ENCODE measurements around the gene TIRAP.

TIRAP gene

GRCh38 chr11:126268708-126269579, 13.9 kb upstream of the TIRAP start, which contains the start of the genes FOXRED1 and SRPRA:
Gene FOXRED1 (plus strand): TSS chr11:126269154. CDS start chr11:126269207, 53 bp downstream.
Gene SRPRA (minus strand): TSS chr11:126268895. CDS start chr11:126268804, 91 bp downstream.
- DNase-seq = peak; percentile 99
- TF ChIP-seq GATA1 (IDR thresholded peaks at IDR 0.05; ENCODE audit: low read depth, low read length) (no peak), POLR2A (IDR thresholded peaks at IDR 0.05; ENCODE audit: low read length) (peak; percentile 88)

GRCh38 chr11:126277322-126277721, 5.6 kb upstream of the TIRAP start:
- DNase-seq = no peak
- TF ChIP-seq POLR2A (IDR thresholded peaks at IDR 0.05; ENCODE audit: low read length) (no peak), GATA1 (IDR thresholded peaks at IDR 0.05; ENCODE audit: low read depth, low read length) (no peak)

GRCh38 chr11:126277780-126278179, 5.1 kb upstream of the TIRAP start:
- DNase-seq = no peak
- TF ChIP-seq POLR2A (IDR thresholded peaks at IDR 0.05; ENCODE audit: low read length) (no peak), GATA1 (IDR thresholded peaks at IDR 0.05; ENCODE audit: low read depth, low read length) (no peak)

- no peak for DNase-seq
- TF ChIP-seq POLR2A (IDR thresholded peaks at IDR 0.05; ENCODE audit: low read length) (no peak), GATA1 (IDR thresholded peaks at IDR 0.05; ENCODE audit: low read depth, low read length) (no peak)
Observed at GRCh38 chr11:126279191-126279590, 3.7 kb upstream of the TIRAP start.

GRCh38 chr11:126280595-126280994, 2.3 kb upstream of the TIRAP start:
- TF ChIP-seq GATA1 (IDR thresholded peaks at IDR 0.05; ENCODE audit: low read depth, low read length) = no peak
- no peak for TF ChIP-seq POLR2A (IDR thresholded peaks at IDR 0.05; ENCODE audit: low read length)
- no peak for DNase-seq

- DNase-seq = no peak
- no peak for TF ChIP-seq POLR2A (IDR thresholded peaks at IDR 0.05; ENCODE audit: low read length)
Observed at GRCh38 chr11:126281245-126281644, 1.6 kb upstream of the TIRAP start.

GRCh38 chr11:126281666-126282175, 1.2 kb upstream of the TIRAP start:
- TF ChIP-seq POLR2A (IDR thresholded peaks at IDR 0.05; ENCODE audit: low read length) = no peak
- TF ChIP-seq GATA1 (IDR thresholded peaks at IDR 0.05; ENCODE audit: low read depth, low read length) = no peak
- DNase-seq = no peak

- peak; percentile 33 to 38 for DNase-seq
- no peak for TF ChIP-seq POLR2A (IDR thresholded peaks at IDR 0.05; ENCODE audit: low read length)
- no peak for TF ChIP-seq GATA1 (IDR thresholded peaks at IDR 0.05; ENCODE audit: low read depth, low read length)
Observed at GRCh38 chr11:126282361-126282735, 545 bp upstream of the TIRAP start.

- DNase-seq = peak; percentile 65 to 80
- TF ChIP-seq POLR2A (IDR thresholded peaks at IDR 0.05; ENCODE audit: low read length) (no peak), GATA1 (IDR thresholded peaks at IDR 0.05; ENCODE audit: low read depth, low read length) (no peak)
Observed at GRCh38 chr11:126284829-126285228, 1.9 kb downstream of the TIRAP start.

GRCh38 chr11:126288237-126288636, 5.3 kb downstream of the TIRAP start:
- DNase-seq = no peak
- TF ChIP-seq POLR2A (IDR thresholded peaks at IDR 0.05; ENCODE audit: low read length) (no peak), GATA1 (IDR thresholded peaks at IDR 0.05; ENCODE audit: low read depth, low read length) (no peak)

- TF ChIP-seq POLR2A (IDR thresholded peaks at IDR 0.05; ENCODE audit: low read length) (no peak), GATA1 (IDR thresholded peaks at IDR 0.05; ENCODE audit: low read depth, low read length) (no peak)
- DNase-seq = no peak
Observed at GRCh38 chr11:126290887-126291286, 8.0 kb downstream of the TIRAP start.

GRCh38 chr11:126293726-126294125, 10.8 kb downstream of the TIRAP start:
- TF ChIP-seq POLR2A (IDR thresholded peaks at IDR 0.05; ENCODE audit: low read length) = no peak
- no peak for TF ChIP-seq GATA1 (IDR thresholded peaks at IDR 0.05; ENCODE audit: low read depth, low read length)
- no peak for DNase-seq

- no peak for TF ChIP-seq POLR2A (IDR thresholded peaks at IDR 0.05; ENCODE audit: low read length)
- no peak for TF ChIP-seq GATA1 (IDR thresholded peaks at IDR 0.05; ENCODE audit: low read depth, low read length)
- DNase-seq = no peak
Observed at GRCh38 chr11:126297004-126297403, 14.1 kb downstream of the TIRAP start.

- no peak for TF ChIP-seq GATA1 (IDR thresholded peaks at IDR 0.05; ENCODE audit: low read depth, low read length)
- TF ChIP-seq POLR2A (IDR thresholded peaks at IDR 0.05; ENCODE audit: low read length) = peak; percentile 93
- DNase-seq = peak; percentile 89 to 92
Observed at GRCh38 chr11:126303623-126304456, 20.9 kb downstream of the TIRAP start, which contains the start of gene DCPS. Gene DCPS (plus strand): TSS chr11:126304060. CDS start chr11:126304081, 21 bp downstream.
